Measurements from ENCODE around the gene SCYL3.

GRCh38 chr1:169858467-169858866 lies 35.2 kb downstream of the SCYL3 start:
- TF ChIP-seq, protein P1, sequence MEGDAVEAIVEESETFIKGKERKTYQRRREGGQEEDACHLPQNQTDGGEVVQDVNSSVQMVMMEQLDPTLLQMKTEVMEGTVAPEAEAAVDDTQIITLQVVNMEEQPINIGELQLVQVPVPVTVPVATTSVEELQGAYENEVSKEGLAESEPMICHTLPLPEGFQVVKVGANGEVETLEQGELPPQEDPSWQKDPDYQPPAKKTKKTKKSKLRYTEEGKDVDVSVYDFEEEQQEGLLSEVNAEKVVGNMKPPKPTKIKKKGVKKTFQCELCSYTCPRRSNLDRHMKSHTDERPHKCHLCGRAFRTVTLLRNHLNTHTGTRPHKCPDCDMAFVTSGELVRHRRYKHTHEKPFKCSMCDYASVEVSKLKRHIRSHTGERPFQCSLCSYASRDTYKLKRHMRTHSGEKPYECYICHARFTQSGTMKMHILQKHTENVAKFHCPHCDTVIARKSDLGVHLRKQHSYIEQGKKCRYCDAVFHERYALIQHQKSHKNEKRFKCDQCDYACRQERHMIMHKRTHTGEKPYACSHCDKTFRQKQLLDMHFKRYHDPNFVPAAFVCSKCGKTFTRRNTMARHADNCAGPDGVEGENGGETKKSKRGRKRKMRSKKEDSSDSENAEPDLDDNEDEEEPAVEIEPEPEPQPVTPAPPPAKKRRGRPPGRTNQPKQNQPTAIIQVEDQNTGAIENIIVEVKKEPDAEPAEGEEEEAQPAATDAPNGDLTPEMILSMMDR (IDR thresholded peaks at IDR 0.05), result no peak
- TF ChIP-seq POLR2A (IDR thresholded peaks at IDR 0.05), result no peak
- no peak for TF ChIP-seq POLR2AphosphoS5 (IDR thresholded peaks at IDR 0.05)
